Measurements from ENCODE around the gene PRRC2B. TPM values are rescaled to one million over a fixed set of nuclear protein-coding genes. Genes with fewer than 3 reads are reported as not detected.

The PRRC2B gene
- total RNA-seq, 4 donors from 2014 or later: 102 to 168 (median 144) TPM

DNA sequence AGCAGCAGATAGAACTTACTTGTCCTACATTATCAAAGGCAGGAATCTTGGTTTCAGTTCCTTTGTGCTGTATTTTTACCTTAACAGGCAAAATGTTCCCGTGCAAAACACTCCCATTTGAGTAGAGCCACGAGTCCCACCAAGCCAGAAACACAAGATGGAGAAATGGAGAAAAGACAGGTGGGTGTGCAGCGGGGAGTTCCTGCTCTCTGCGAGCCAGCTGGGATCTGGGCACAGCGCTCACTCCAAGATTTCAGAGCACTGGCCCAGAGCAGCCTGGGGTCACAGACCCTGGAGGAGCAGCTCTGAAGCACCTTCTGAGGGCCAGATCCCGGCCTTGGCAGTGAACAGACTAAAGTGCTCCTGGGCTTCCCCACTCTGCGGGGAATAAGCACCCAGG is 134.3 kb downstream of the PRRC2B start:
- DNase-seq (ENCODE audit: low spot score in 2 of 2): no peak
- H3K4me3 ChIP-seq (ENCODE audit: low read depth, poor library complexity, severe bottlenecking): no peak overlapping the region
- intact Hi-C loops (cut with DNase I; ENCODE audit: low total_unique reads): no loop called here
- TF ChIP-seq, protein P1, sequence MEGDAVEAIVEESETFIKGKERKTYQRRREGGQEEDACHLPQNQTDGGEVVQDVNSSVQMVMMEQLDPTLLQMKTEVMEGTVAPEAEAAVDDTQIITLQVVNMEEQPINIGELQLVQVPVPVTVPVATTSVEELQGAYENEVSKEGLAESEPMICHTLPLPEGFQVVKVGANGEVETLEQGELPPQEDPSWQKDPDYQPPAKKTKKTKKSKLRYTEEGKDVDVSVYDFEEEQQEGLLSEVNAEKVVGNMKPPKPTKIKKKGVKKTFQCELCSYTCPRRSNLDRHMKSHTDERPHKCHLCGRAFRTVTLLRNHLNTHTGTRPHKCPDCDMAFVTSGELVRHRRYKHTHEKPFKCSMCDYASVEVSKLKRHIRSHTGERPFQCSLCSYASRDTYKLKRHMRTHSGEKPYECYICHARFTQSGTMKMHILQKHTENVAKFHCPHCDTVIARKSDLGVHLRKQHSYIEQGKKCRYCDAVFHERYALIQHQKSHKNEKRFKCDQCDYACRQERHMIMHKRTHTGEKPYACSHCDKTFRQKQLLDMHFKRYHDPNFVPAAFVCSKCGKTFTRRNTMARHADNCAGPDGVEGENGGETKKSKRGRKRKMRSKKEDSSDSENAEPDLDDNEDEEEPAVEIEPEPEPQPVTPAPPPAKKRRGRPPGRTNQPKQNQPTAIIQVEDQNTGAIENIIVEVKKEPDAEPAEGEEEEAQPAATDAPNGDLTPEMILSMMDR (IDR thresholded peaks at IDR 0.05): no peak
- TF ChIP-seq POLR2A (IDR thresholded peaks at IDR 0.05): no peak
- WGBS, 2 donors: 86 to 89% methylated on average over 7 of the region's 7 CpGs

DNA sequence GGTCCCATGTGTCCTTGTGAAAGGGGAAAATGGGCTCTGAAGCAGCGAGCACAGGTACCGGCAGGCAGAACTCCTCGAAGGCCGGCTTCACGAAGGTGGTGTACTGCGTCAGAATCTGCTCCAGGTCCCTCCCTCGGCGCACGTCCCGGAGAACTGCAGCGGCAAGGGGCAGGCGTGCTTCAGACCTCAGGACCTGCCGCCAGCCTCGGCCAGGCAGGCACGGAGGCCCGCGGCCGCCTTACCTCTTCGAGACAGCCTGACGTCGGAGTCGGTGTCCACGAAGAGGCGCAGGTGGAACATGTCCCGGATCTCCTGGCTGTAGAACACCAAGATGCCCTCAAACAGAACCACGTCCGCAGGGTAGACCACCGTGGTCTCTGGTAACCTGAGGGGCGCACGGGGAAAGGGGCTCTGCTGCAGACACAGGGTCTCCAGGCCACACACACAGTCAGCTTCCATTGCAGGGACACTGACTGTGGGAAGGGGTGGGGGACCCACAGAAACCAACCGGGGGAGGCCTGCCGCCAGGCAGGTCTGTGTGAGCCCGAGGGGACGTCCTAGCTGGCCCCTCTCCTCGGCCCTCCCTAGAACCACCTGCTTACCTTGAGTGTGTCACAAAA is 135.1 kb downstream of the PRRC2B start:
- 95 to 97% methylated on average over 34 to 35 of the region's 35 CpGs for WGBS, 2 donors
- no peak for DNase-seq (ENCODE audit: low spot score in 2 of 2)
- H3K4me3 ChIP-seq (ENCODE audit: low read depth, poor library complexity, severe bottlenecking): no peak overlapping the region
- TF ChIP-seq, protein P1 (IDR thresholded peaks at IDR 0.05): no peak
- TF ChIP-seq POLR2A (IDR thresholded peaks at IDR 0.05): no peak
- intact Hi-C loops (cut with DNase I; ENCODE audit: low total_unique reads): no loop called here

GRCh38 chr9:131529597-131530545 is 136.0 kb downstream of the PRRC2B start:
- intact Hi-C loops (cut with DNase I; ENCODE audit: low total_unique reads): no loop called here
- WGBS, 2 donors: 52 to 54% methylated on average over 21 to 24 of the region's 24 CpGs
- no peak for DNase-seq (ENCODE audit: low spot score in 2 of 2)
- peak overlapping the region; percentile 61 for H3K4me3 ChIP-seq (ENCODE audit: low read depth, poor library complexity, severe bottlenecking)
- TF ChIP-seq POLR2A (IDR thresholded peaks at IDR 0.05): no peak
- TF ChIP-seq, protein P1 (IDR thresholded peaks at IDR 0.05): no peak

GRCh38 chr9:131530546-131530919 is 136.6 kb downstream of the PRRC2B start:
- WGBS, 2 donors: 4 to 5% methylated on average over 7 to 21 of the region's 29 CpGs
- intact Hi-C loops (cut with DNase I; ENCODE audit: low total_unique reads): no loop called here
- DNase-seq (ENCODE audit: low spot score in 2 of 2): peak; percentile 44 to 93
- TF ChIP-seq, protein P1 (IDR thresholded peaks at IDR 0.05): no peak
- TF ChIP-seq POLR2A (IDR thresholded peaks at IDR 0.05): no peak
- peak overlapping the region; percentile 61 for H3K4me3 ChIP-seq (ENCODE audit: low read depth, poor library complexity, severe bottlenecking)

- H3K4me3 ChIP-seq (ENCODE audit: low read depth, poor library complexity, severe bottlenecking): peak within 1 kb of the TSS; percentile 61
- intact Hi-C loops (cut with DNase I; ENCODE audit: low total_unique reads): no loop called here
- TF ChIP-seq, protein P1 (IDR thresholded peaks at IDR 0.05): no peak
- TF ChIP-seq POLR2A (IDR thresholded peaks at IDR 0.05): no peak
- WGBS, 2 donors: 3 to 10% methylated on average over 26 to 47 of the region's 103 CpGs
- DNase-seq (ENCODE audit: low spot score in 2 of 2): peak; percentile 43 to 93
Observed at GRCh38 chr9:131530920-131531832, 137.3 kb downstream of the PRRC2B start, which contains the start of gene UCK1. UCK1 (minus strand) TSS chr9:131531263; CDS start chr9:131531174, 89 bp downstream.

Measured in lower leg skin (tissue), 4 donors.